H9 (cell line): ENCODE measurements around the gene ARHGEF12. TPM values are rescaled to one million over a fixed set of nuclear protein-coding genes. Genes with fewer than 3 reads are reported as not detected.

Source experiments
- DNase-seq: peaks from one replicate; pipeline ENCODE4 v3.0.0-alpha.2; 2017
- H2AFZ ChIP-seq: one replicate; pipeline ENCODE4 v1.6.1; 2013; ENCODE audit warnings: mild to moderate bottlenecking, low read length, control low read depth, moderate library complexity
- H2AK5ac ChIP-seq: 2 replicates; pipeline ENCODE4 v1.6.1; 2013; ENCODE audit warnings: low read length, control low read depth, mixed read lengths; ENCODE audit not compliant: insufficient read length
- H2BK120ac ChIP-seq: one replicate; pipeline ENCODE4 v1.6.1; 2013; ENCODE audit warnings: low read depth, mild to moderate bottlenecking, low read length, control low read depth, inconsistent platforms; ENCODE audit not compliant: poor library complexity, severe bottlenecking
- H2BK12ac ChIP-seq: 2 replicates; pipeline ENCODE4 v1.6.1; 2013; ENCODE audit warnings: low read length, control low read depth, mixed read lengths, low read depth; ENCODE audit not compliant: insufficient read length
- H2BK15ac ChIP-seq: 2 replicates; pipeline ENCODE4 v1.6.1; 2013; ENCODE audit warnings: low read depth, low read length, control low read depth
- H2BK20ac ChIP-seq: one replicate; pipeline ENCODE4 v1.6.1; 2013; ENCODE audit warnings: low read depth, mild to moderate bottlenecking, low read length, control low read depth, inconsistent platforms; ENCODE audit not compliant: poor library complexity, severe bottlenecking
- H2BK5ac ChIP-seq: 2 replicates; pipeline ENCODE4 v1.6.1; 2013; ENCODE audit warnings: low read length, control low read depth, mixed read lengths; ENCODE audit not compliant: insufficient read length
- H3K14ac ChIP-seq: 2 replicates; pipeline ENCODE4 v1.6.1; 2013; ENCODE audit warnings: low read length, control low read depth; ENCODE audit not compliant: insufficient read depth
- H3K18ac ChIP-seq: 2 replicates; pipeline ENCODE4 v1.6.1; 2013; ENCODE audit warnings: low read depth, mild to moderate bottlenecking, mixed read lengths, low read length, control low read depth; ENCODE audit not compliant: insufficient read length
- H3K23ac ChIP-seq: 2 replicates; pipeline ENCODE4 v1.6.1; 2013; ENCODE audit warnings: low read length, control low read depth, mixed read lengths, low read depth; ENCODE audit not compliant: insufficient read length
- H3K23me2 ChIP-seq: 2 replicates; pipeline ENCODE4 v1.6.1; 2013; ENCODE audit warnings: low read depth, mild to moderate bottlenecking, mixed read lengths, low read length, control low read depth; ENCODE audit not compliant: insufficient read length, poor library complexity, severe bottlenecking
- H3K27ac ChIP-seq: 2 replicates; pipeline ENCODE4 v1.5.1; 2013; ENCODE audit warnings: low read length, control low read depth, mixed read lengths, low read depth; ENCODE audit not compliant: insufficient read length
- H3K27me3 ChIP-seq: 2 replicates; pipeline ENCODE4 v1.6.1; 2013; ENCODE audit warnings: low read length, control low read depth, inconsistent platforms; ENCODE audit not compliant: insufficient read depth
- H3K4ac ChIP-seq: 2 replicates; pipeline ENCODE4 v1.6.1; 2013; ENCODE audit warnings: low read depth, mild to moderate bottlenecking, control low read depth, inconsistent platforms, low read length, moderate library complexity
- H3K4me1 ChIP-seq: 2 replicates; pipeline ENCODE4 v1.6.1; 2013; ENCODE audit warnings: low read length, control low read depth, inconsistent platforms; ENCODE audit not compliant: insufficient read depth
- H3K4me2 ChIP-seq: 2 replicates; pipeline ENCODE4 v1.6.1; 2013; ENCODE audit warnings: low read length, control low read depth, mixed read lengths; ENCODE audit not compliant: insufficient read length, insufficient read depth
- H3K56ac ChIP-seq: 2 replicates; pipeline ENCODE4 v1.6.1; 2013; ENCODE audit warnings: low read depth, mild to moderate bottlenecking, mixed read lengths, low read length, control low read depth; ENCODE audit not compliant: insufficient read length
- H3K79me1 ChIP-seq: 2 replicates; pipeline ENCODE4 v1.6.1; 2013; ENCODE audit warnings: low read depth, mild to moderate bottlenecking, moderate library complexity, low read length, control low read depth, inconsistent platforms; ENCODE audit not compliant: insufficient read depth, poor library complexity, severe bottlenecking
- H3K79me2 ChIP-seq: 2 replicates; pipeline ENCODE4 v1.6.1; 2013; ENCODE audit warnings: low read length, control low read depth, inconsistent platforms; ENCODE audit not compliant: insufficient read depth
- H3K9ac ChIP-seq: 2 replicates; pipeline ENCODE4 v1.6.1; 2013; ENCODE audit warnings: low read length, control low read depth, mixed read lengths; ENCODE audit not compliant: insufficient read length; ENCODE audit errors: extremely low read depth
- H3K9me3 ChIP-seq: one replicate; pipeline ENCODE4 v1.6.1; 2013; ENCODE audit warnings: low read depth, low read length, inconsistent platforms; ENCODE audit not compliant: control insufficient read depth
- H3T11ph ChIP-seq: one replicate; pipeline ENCODE4 v1.6.1; 2013; ENCODE audit warnings: mild to moderate bottlenecking, low read length, control low read depth, inconsistent platforms
- H4K20me1 ChIP-seq: one replicate; pipeline ENCODE4 v1.6.1; 2013; ENCODE audit not compliant: control insufficient read depth, insufficient read length, insufficient read depth
- H4K5ac ChIP-seq: 2 replicates; pipeline ENCODE4 v1.6.1; 2013; ENCODE audit warnings: low read depth, mild to moderate bottlenecking, mixed read lengths, low read length, control low read depth; ENCODE audit not compliant: insufficient read length
- H4K8ac ChIP-seq: replicated peaks from 2 replicates; pipeline ENCODE4 v1.6.1; 2013; ENCODE audit warnings: low read length, control low read depth, mixed read lengths, low read depth; ENCODE audit not compliant: insufficient read length
- H4K91ac ChIP-seq: 2 replicates; pipeline ENCODE4 v1.6.1; 2013; ENCODE audit warnings: low read depth, mild to moderate bottlenecking, moderate library complexity, mixed read lengths, low read length, control low read depth; ENCODE audit not compliant: insufficient read length
- H3K27ac Mint-ChIP-seq, 3 experiments: 2 replicates in 2 of 3; 3 replicates in 1 of 3; pipeline ENCODE4 v1.8.0; 2020 to 2021; ENCODE audit warnings: mixed read lengths in 3 of 3, mild to moderate bottlenecking in 1 of 3, moderate library complexity in 1 of 3
- H3K27me3 Mint-ChIP-seq: 2 replicates; pipeline ENCODE4 v1.8.0; 2021; ENCODE audit warnings: low read depth, mild to moderate bottlenecking, moderate library complexity, mixed read lengths
- H3K36me3 Mint-ChIP-seq, 3 experiments: 2 replicates in 2 of 3; 3 replicates in 1 of 3; pipeline ENCODE4 v1.8.0; 2020 to 2021; ENCODE audit warnings: low read depth in 3 of 3, mixed read lengths in 3 of 3; ENCODE audit not compliant: insufficient read depth in 1 of 3
- H3K4me1 Mint-ChIP-seq, 2 experiments: 2 replicates each; pipeline ENCODE4 v1.8.0; 2020; ENCODE audit warnings: mixed read lengths in 2 of 2
- H3K4me3 Mint-ChIP-seq, 2 experiments: 2 replicates in 1 of 2; 3 replicates in 1 of 2; pipeline ENCODE4 v1.8.0; 2020 to 2021; ENCODE audit warnings: mild to moderate bottlenecking in 2 of 2, mixed read lengths in 2 of 2, moderate library complexity in 1 of 2
- H3K9me3 Mint-ChIP-seq, 2 experiments: 2 replicates in 1 of 2; 3 replicates in 1 of 2; pipeline ENCODE4 v1.8.0; 2020; ENCODE audit warnings: mild to moderate bottlenecking in 2 of 2, mixed read lengths in 2 of 2, moderate library complexity in 1 of 2
- CTCF ChIP-seq: fragments of 200-600 bp; sonication (generic); conservative IDR thresholded peaks from 3 replicates; pipeline ENCODE4 v1.8.0; 2021; ENCODE audit warnings: antibody characterized with exemption, mild to moderate bottlenecking
- WGBS: extraction: QIAGEN DNeasy Blood & Tissue Kit; methylation state at CpG from one replicate; pipeline ENCODE4 v1.1.7; 2013; ENCODE audit warnings: missing lambda C conversion rate, low lambda C conversion rate, mixed read lengths; ENCODE audit not compliant: insufficient read length; ENCODE audit errors: extremely low coverage; 5-methylcytosine and 5-hydroxymethylcytosine counted together
- total RNA-seq: library from RNA; stranded (reverse); gene quantifications from 2 replicates; pipeline ENCODE4 v1.2.1, GENCODE V29; 2021

ARHGEF12 gene
- total RNA-seq, 1 experiment from 2014 or later = 27.0 TPM

- H3K4ac ChIP-seq = no peak overlapping the region
- no peak overlapping the region for H3K18ac ChIP-seq
- Mint-ChIP-seq H3K36me3 (peaks cover 0 to 9% (median 0%) of the 10 kb centered on the region in 3 experiments; a peak in 3 of 7 replicates), H3K27ac (no peak overlapping the region), H3K9me3 (no peaks in the 10 kb centered on the region), H3K27me3 (no peaks in the 10 kb centered on the region), H3K4me1 (no peaks in the 10 kb centered on the region), H3K4me3 (no peak overlapping the region)
- no peak overlapping the region for H3K23ac ChIP-seq
- H3K56ac ChIP-seq = no peak overlapping the region
- no peaks in the 10 kb centered on the region for H3K79me1 ChIP-seq
- H3K9me3 ChIP-seq = no peaks in the 10 kb centered on the region
- H4K20me1 ChIP-seq = no peaks in the 10 kb centered on the region
- H3K79me2 ChIP-seq = no peaks in the 10 kb centered on the region
- H3K23me2 ChIP-seq = no peaks in the 10 kb centered on the region
- no peak overlapping the region for H2BK12ac ChIP-seq
- H4K5ac ChIP-seq = no peak overlapping the region
- no peak overlapping the region for H2BK15ac ChIP-seq
- H3K9ac ChIP-seq = no peak overlapping the region
- no peak overlapping the region for H3T11ph ChIP-seq
- H3K14ac ChIP-seq = no peak overlapping the region
- no peaks in the 10 kb centered on the region for H3K4me1 ChIP-seq
- H3K4me2 ChIP-seq = no peak overlapping the region
- H4K91ac ChIP-seq = no peak overlapping the region
- DNase-seq = peak; percentile 33
- H2BK120ac ChIP-seq = no peak overlapping the region
- H4K8ac ChIP-seq = no peak overlapping the region
- H2AK5ac ChIP-seq = no peak overlapping the region
- no peaks in the 10 kb centered on the region for H3K27me3 ChIP-seq
- H2AFZ ChIP-seq = no peak overlapping the region
- no peak overlapping the region for H2BK5ac ChIP-seq
- no peak overlapping the region for H3K27ac ChIP-seq
- TF ChIP-seq CTCF = peak; percentile 61
- H2BK20ac ChIP-seq = no peak overlapping the region
- no CpG with 5 or more reads among the region's 3 CpGs for WGBS
Observed at GRCh38 chr11:120431633-120432032, 95.4 kb downstream of the ARHGEF12 start.
